K562 (cell line): ENCODE measurements around the gene DUOX2. TPM values are rescaled to one million over a fixed set of nuclear protein-coding genes. Genes with fewer than 3 reads are reported as not detected.

Experiments used
- ATAC-seq: fragments of 200-7000 bp; cut with Tn5 transposase; 3 replicates; pipeline ENCODE4 v1.9.1; 2020; ENCODE audit warnings: moderate library complexity
- BruUV-seq: library from RNA; stranded (reverse); fragments of 400-500 nt; replicated peaks from 2 replicates; lab custom pipeline; 2021; lab: Mats Ljungman, UMichigan
- CTCF ChIA-PET: fragments of 300-600 bp; formaldehyde crosslinking; extraction: SDS; loops from one replicate; lab custom pipeline; 2021; ENCODE audit warnings: low intra/inter-chr PET ratio; lab: Yijun Ruan, JAX
- POLR2A ChIA-PET: fragments of 300-600, 350-650 bp; sonication (Branson Sonifier 250); formaldehyde crosslinking; extraction: SDS; loops from one replicate; lab custom pipeline; 2021; ENCODE audit warnings: antibody characterized with exemption, inconsistent platforms; lab: Yijun Ruan, JAX
- DNase-seq, 4 experiments: peaks; one replicate each; pipeline versions ENCODE4 v3.0.0 to v3.0.0-alpha.2; 2011 to 2018; ENCODE audit warnings: low spot score in 3 of 4, mixed read lengths in 3 of 4; ENCODE audit errors: extremely low read depth in 1 of 4
- FAIRE-seq: peaks from 2 replicates; lab custom pipeline; 2011; peaks lifted over from hg19 to GRCh38; lab: Jason Lieb, UNC
- H2AFZ ChIP-seq: 2 replicates; pipeline ENCODE4 v1.6.0; 2011; ENCODE audit warnings: low read depth, low read length, control low read depth, inconsistent platforms
- H3K27ac ChIP-seq: fragments of 200-600 bp; 3 replicates; pipeline ENCODE4 v1.8.0; 2011; ENCODE audit warnings: low read depth, mild to moderate bottlenecking, control low read depth, inconsistent platforms, low read length, moderate library complexity, mixed read lengths; ENCODE audit errors: extremely low read depth
- H3K27me3 ChIP-seq, 2 experiments: fragments of 300-600 bp in 1 of 2; 2 replicates in 1 of 2; 3 replicates in 1 of 2; pipeline versions ENCODE4 v1.6.0 to v1.8.0; 2011; ENCODE audit warnings: inconsistent platforms in 2 of 2, low read length in 2 of 2, mild to moderate bottlenecking in 1 of 2, mixed read lengths in 1 of 2, moderate library complexity in 1 of 2; ENCODE audit not compliant: control insufficient read depth in 2 of 2, insufficient read depth in 2 of 2
- H3K36me3 ChIP-seq: fragments of 300-600 bp; 3 replicates; pipeline ENCODE4 v1.8.0; 2011; ENCODE audit warnings: mild to moderate bottlenecking, low read length, inconsistent platforms; ENCODE audit not compliant: control insufficient read depth, insufficient read depth
- H3K4me1 ChIP-seq, 2 experiments: fragments of 200-600 bp in 1 of 2; replicated peaks in 1 of 2; 2 replicates in 1 of 2; 3 replicates in 1 of 2; pipeline versions ENCODE4 v1.5.1 to v1.8.0; 2011; ENCODE audit warnings: inconsistent platforms in 2 of 2, low read length in 2 of 2, mild to moderate bottlenecking in 1 of 2, mixed read lengths in 1 of 2, moderate library complexity in 1 of 2; ENCODE audit not compliant: control insufficient read depth in 2 of 2, insufficient read depth in 2 of 2
- H3K4me2 ChIP-seq: 2 replicates; pipeline ENCODE4 v1.6.1; 2011; ENCODE audit warnings: low read length, control low read depth, inconsistent platforms, mixed read lengths; ENCODE audit not compliant: insufficient read depth
- H3K4me3 ChIP-seq: fragments of 200-600 bp; sonication (generic), shearing (Covaris generic); 2 replicates; pipeline ENCODE4 v1.5.1; 2016; ENCODE audit warnings: control low read depth, inconsistent platforms
- H3K79me2 ChIP-seq: fragments of 200-600 bp; 3 replicates; pipeline ENCODE4 v1.8.0; 2011; ENCODE audit warnings: low read length, inconsistent platforms; ENCODE audit not compliant: control insufficient read depth, insufficient read depth
- H3K9ac ChIP-seq, 2 experiments: 2 replicates each; pipeline versions ENCODE4 v1.6.0 to v1.6.1; 2011; ENCODE audit warnings: low read depth in 2 of 2, low read length in 2 of 2, control low read depth in 1 of 2, inconsistent platforms in 1 of 2, mild to moderate bottlenecking in 1 of 2, mixed read lengths in 1 of 2; ENCODE audit not compliant: insufficient read depth in 1 of 2
- H3K9me1 ChIP-seq: one replicate; pipeline ENCODE4 v1.6.0; 2011; ENCODE audit warnings: inconsistent platforms, mild to moderate bottlenecking, low read length, moderate library complexity; ENCODE audit not compliant: control insufficient read depth, insufficient read depth
- H3K9me3 ChIP-seq: replicated peaks from 2 replicates; pipeline ENCODE4 v1.5.1; 2011; ENCODE audit warnings: low read depth, low read length, inconsistent platforms; ENCODE audit not compliant: control insufficient read depth, insufficient read depth
- H4K20me1 ChIP-seq: replicated peaks from 2 replicates; pipeline ENCODE4 v1.6.1; 2011; ENCODE audit warnings: low read length, inconsistent platforms, mixed read lengths; ENCODE audit not compliant: control insufficient read depth, insufficient read depth
- ATF1 ChIP-seq, 2 experiments: fragments of 450-650 bp in 1 of 2; IDR thresholded peaks; 2 replicates each; pipeline ENCODE4 v1.6.1; 2016; ENCODE audit warnings: missing compliant biosample characterization in 1 of 2, missing genetic modification characterization in 1 of 2
- BMI1 ChIP-seq: fragments of 150-350 bp; IDR thresholded peaks from 2 replicates; pipeline ENCODE4 v1.6.1; 2014; ENCODE audit warnings: low read length
- ESRRA ChIP-seq: fragments of 450-650 bp; IDR thresholded peaks from 2 replicates; pipeline ENCODE4 v1.6.1; 2014; ENCODE audit warnings: low read depth, mild to moderate bottlenecking, moderate library complexity, borderline replicate concordance
- KAT7 ChIP-seq: sonication (generic); formaldehyde crosslinking; IDR thresholded peaks from 2 replicates; pipeline ENCODE4 v1.8.0; 2022; ENCODE audit warnings: missing genetic modification reagents, mild to moderate bottlenecking, borderline replicate concordance
- KAT8 ChIP-seq: fragments of 450-650 bp; IDR thresholded peaks from 2 replicates; pipeline ENCODE4 v1.6.1; 2016; ENCODE audit warnings: low read depth, mild to moderate bottlenecking
- NELFE ChIP-seq: IDR thresholded peaks from 2 replicates; pipeline ENCODE4 v1.6.1; 2011; ENCODE audit warnings: mild to moderate bottlenecking; ENCODE audit not compliant: insufficient read depth, insufficient read length
- POLR2A ChIP-seq: fragments of 450-650 bp; conservative IDR thresholded peaks from 2 replicates; pipeline ENCODE4 v1.6.1; 2016
- STAT5A ChIP-seq: IDR thresholded peaks from 2 replicates; pipeline ENCODE4 v1.6.1; 2012; ENCODE audit warnings: low read length, inconsistent platforms, borderline replicate concordance
- ZKSCAN3 ChIP-seq: fragments of 250-450 bp; sonication (Bioruptor Pico); IDR thresholded peaks from 2 replicates; pipeline ENCODE4 v1.4.0; 2020
- ZNF444 ChIP-seq: fragments of 250-450 bp; sonication (Bioruptor Pico); IDR thresholded peaks from 2 replicates; pipeline ENCODE4 v1.4.0; 2020; ENCODE audit warnings: mild to moderate bottlenecking, moderate library complexity
- ZSCAN32 ChIP-seq: fragments of 450-650 bp; formaldehyde crosslinking; IDR thresholded peaks from 2 replicates; pipeline ENCODE4 v1.4.0; 2020; ENCODE audit warnings: mild to moderate bottlenecking, moderate library complexity
- WGBS: fragments of 100-300 bp; shearing (Covaris generic); methylation state at CpG from one replicate; pipeline ENCODE4 v1.1.6; 2016; ENCODE audit warnings: low coverage, mixed read lengths; ENCODE audit not compliant: insufficient coverage; ENCODE audit errors: missing lambda C conversion rate; 5-methylcytosine and 5-hydroxymethylcytosine counted together
- in situ Hi-C: fragments of 300-500 bp; cut with MboI; formaldehyde crosslinking; loops from 4 replicates; pipeline ENCODE4 v1.15.0; 2018; ENCODE audit warnings: inconsistent platforms, mixed read lengths
- intact Hi-C: fragments of 100-400 bp; cut with micrococcal nuclease; formaldehyde crosslinking; loops from 2 replicates; pipeline ENCODE4 v1.14.2; 2022
- polyA plus RNA-seq, 8 experiments: library from polyadenylated mRNA; depleted of rRNA in 4 of 8; stranded (reverse) in 5 of 8; unstranded in 3 of 8; fragments of >200 nt; fragmentation: Nextera tagmentation in 2 of 8; fragmentation: Illumina TruSeq in 1 of 8; extraction: Ambion mirVana in 2 of 8; extraction: Trizol in 1 of 8; gene quantifications; 2 replicates each; pipeline versions ENCODE4 v1.2.1 to v1.2.3, GENCODE V29; 2011 to 2014; ENCODE audit warnings: inconsistent platforms in 1 of 8, missing spikeins in 1 of 8
- total RNA-seq, 7 experiments: library from RNA; depleted of rRNA in 6 of 7; stranded (reverse); fragments of >200 nt in 6 of 7; fragmentation: Illumina TruSeq in 2 of 7; extraction: Trizol in 2 of 7; gene quantifications; 2 replicates each; pipeline versions ENCODE4 v1.2.1 to v1.2.3, GENCODE V29; 2011 to 2021; ENCODE audit warnings: low replicate concordance in 1 of 7
- TF ChIP-seq, protein P1 (sequence below), 3 experiments: fragments of 200-800 bp in 1 of 3; fragments of 250-450 bp in 1 of 3; fragments of 450-650 bp in 1 of 3; sonication (Bioruptor Pico) in 1 of 3; sonication (Bioruptor generic) in 1 of 3; formaldehyde crosslinking in 1 of 3; IDR thresholded peaks; 2 replicates each; pipeline versions ENCODE4 v1.6.1 to v1.8.0; 2016 to 2022; ENCODE audit warnings: mild to moderate bottlenecking in 2 of 3, missing genetic modification characterization in 2 of 3, missing compliant biosample characterization in 1 of 3, moderate library complexity in 1 of 3
- TF ChIP-seq, protein P2 (sequence below): fragments of 250-450 bp; sonication (Bioruptor Pico); IDR thresholded peaks from 2 replicates; pipeline ENCODE4 v1.5.0; 2021; ENCODE audit warnings: mild to moderate bottlenecking, moderate library complexity

Gene DUOX2
- total and polyA plus RNA-seq, 9 of the 15 experiments (the other 6 are each of a cell fraction or from before 2014, with no cell fraction given), result 0.01 to 0.03 (median 0.02) TPM; not detected in 6

DNA sequence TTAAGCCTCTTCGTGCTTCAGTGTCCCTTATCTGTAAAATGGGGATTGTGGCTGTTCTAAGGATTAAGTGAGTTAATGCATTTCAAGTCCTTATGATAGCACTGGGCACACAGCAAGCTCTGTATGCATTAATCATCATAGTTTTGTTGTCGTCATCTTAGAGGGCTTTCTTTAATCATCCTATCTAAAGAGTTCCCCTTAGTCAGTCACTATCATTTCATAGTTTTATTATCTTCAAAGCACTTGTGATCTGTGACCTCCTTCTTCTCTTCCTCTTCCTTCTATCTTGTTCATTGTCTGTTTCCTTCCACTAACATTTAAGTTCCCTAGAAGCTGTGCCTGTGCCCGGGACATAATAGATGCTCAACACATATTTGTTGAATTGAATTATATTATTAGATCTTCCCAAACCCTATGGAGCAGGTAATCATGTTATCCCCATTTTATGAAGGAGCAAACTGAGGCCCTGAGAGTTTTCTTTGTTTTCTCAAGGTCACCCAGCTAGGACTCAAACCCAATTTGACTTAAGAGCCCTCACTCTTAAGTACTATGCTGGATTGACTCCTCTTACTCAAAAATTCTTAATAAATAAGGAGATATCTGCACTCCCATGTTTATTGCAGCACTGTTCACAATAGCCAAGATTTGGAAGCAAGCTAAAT lies 24.1 kb downstream of the DUOX2 start:
- CTCF ChIA-PET, result no interaction called here
- Histone ChIP-seq H3K9me1 (no peaks in the 10 kb centered on the region), H3K4me2 (no peak overlapping the region; the same call in 1 of the 2 replicates), H3K4me1 (peaks cover 18 to 29% of the 10 kb centered on the region in 2 experiments), H3K79me2 (no peaks in the 10 kb centered on the region), H4K20me1 (no peaks in the 10 kb centered on the region), H3K4me3 (no peak overlapping the region), H3K36me3 (no peaks in the 10 kb centered on the region), H3K9me3 (no peaks in the 10 kb centered on the region), H3K9ac (no peak overlapping the region), H3K27me3 (no peaks in the 10 kb centered on the region), H2AFZ (no peak overlapping the region), H3K27ac (no peak overlapping the region)
- DNase-seq, result peak in 1 of 4 experiments; percentile 14
- ATAC-seq, result no peak
- intact Hi-C loops, result no loop called here
- WGBS, result 0% methylated on average over 3 of the region's 3 CpGs
- POLR2A ChIA-PET, result interaction anchor here (0.6 to 0.7 kb wide), 2 partner anchors 9 to 483 kb away, joined by 3 read pairs; no protein-coding TSS in a partner anchor
- FAIRE-seq, result no peak
- in situ Hi-C loops, result no loop called here
- BruUV-seq, result no TSS peak
- TF ChIP-seq ZKSCAN3 (CRISPR knock-in tag) (no peak), KAT8 (no peak), ESRRA (peak; percentile 49; the same call in 1 of the 2 replicates), POLR2A (no peak), STAT5A (no peak), ATF1 (CRISPR knock-in tag; IDR thresholded peaks at IDR 0.05) (no peak), ATF1 (tag; IDR thresholded peaks at IDR 0.05) (no peak), KAT7 (no peak), ZNF444 (CRISPR knock-in tag) (no peak), NELFE (no peak), ZSCAN32 (CRISPR knock-in tag) (no peak), BMI1 (no peak)
- TF ChIP-seq, protein P1, sequence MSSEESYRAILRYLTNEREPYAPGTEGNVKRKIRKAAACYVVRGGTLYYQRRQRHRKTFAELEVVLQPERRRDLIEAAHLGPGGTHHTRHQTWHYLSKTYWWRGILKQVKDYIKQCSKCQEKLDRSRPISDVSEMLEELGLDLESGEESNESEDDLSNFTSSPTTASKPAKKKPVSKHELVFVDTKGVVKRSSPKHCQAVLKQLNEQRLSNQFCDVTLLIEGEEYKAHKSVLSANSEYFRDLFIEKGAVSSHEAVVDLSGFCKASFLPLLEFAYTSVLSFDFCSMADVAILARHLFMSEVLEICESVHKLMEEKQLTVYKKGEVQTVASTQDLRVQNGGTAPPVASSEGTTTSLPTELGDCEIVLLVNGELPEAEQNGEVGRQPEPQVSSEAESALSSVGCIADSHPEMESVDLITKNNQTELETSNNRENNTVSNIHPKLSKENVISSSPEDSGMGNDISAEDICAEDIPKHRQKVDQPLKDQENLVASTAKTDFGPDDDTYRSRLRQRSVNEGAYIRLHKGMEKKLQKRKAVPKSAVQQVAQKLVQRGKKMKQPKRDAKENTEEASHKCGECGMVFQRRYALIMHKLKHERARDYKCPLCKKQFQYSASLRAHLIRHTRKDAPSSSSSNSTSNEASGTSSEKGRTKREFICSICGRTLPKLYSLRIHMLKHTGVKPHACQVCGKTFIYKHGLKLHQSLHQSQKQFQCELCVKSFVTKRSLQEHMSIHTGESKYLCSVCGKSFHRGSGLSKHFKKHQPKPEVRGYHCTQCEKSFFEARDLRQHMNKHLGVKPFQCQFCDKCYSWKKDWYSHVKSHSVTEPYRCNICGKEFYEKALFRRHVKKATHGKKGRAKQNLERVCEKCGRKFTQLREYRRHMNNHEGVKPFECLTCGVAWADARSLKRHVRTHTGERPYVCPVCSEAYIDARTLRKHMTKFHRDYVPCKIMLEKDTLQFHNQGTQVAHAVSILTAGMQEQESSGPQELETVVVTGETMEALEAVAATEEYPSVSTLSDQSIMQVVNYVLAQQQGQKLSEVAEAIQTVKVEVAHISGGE (CRISPR knock-in tag; IDR thresholded peaks at IDR 0.05), result no peak
- TF ChIP-seq, protein P2, sequence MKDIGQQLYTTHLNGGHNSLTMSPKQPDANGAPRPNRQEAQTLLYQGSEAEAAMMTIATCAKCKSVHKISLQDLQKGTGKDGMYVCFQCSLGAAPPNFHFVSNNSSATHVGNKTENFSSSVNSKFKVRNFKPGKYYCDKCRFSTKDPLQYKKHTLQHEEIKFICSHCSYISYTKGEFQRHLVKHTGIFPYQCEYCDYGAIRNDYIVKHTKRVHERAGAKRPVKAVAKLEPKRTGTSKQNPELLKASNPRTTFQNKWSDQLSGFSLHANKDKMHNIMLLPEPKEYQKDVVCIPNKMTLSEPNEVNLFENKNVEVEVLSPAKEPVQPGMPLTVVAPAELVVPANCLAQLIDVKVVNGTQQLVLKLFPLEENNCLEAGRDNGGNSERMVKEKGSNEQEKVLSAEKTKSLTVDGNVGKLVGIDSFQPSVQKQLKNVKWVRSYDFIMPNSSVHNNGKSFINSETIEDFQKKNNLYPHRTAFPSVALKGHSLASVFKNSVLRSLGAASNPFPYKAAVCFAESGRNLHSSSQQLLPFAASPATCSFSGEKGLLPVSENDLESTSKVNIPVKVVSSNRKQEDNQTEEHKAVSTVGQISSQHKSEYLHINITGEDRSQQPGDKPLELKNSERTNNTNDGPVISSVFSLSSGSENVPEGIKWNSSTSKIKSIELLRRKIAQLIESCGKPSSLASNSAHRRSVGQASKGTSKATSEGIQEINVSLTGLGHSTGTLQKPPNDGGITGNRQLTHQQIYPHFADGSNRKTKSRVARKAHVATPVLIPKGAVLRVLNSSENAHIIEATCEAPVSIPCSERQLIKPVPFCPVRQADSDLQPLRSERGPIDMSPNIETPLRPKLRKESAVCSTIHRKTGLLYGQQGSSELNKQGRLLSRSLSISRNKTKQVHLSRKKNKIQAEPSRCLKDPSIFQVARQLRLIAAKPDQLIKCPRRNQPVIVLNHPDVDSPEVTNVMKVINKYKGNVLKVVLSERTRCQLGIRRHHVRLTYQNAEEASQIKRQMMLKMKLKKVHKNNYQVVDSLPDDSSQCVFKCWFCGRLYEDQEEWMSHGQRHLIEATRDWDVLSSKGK (CRISPR knock-in tag), result no peak
